GM06990 (cell line): ENCODE measurements around the gene VPS35.

Experiments
- DNase-seq: peaks from one replicate; pipeline ENCODE4 v3.0.0-alpha.2; 2011; ENCODE audit not compliant: insufficient read length; ENCODE audit errors: extremely low read depth
- H3K27me3 ChIP-seq: replicated peaks from 2 replicates; pipeline ENCODE4 v1.6.0; 2011; ENCODE audit warnings: low read length; ENCODE audit not compliant: control insufficient read depth, insufficient read depth
- H3K36me3 ChIP-seq: 2 replicates; pipeline ENCODE4 v1.5.1; 2011; ENCODE audit warnings: low read length; ENCODE audit not compliant: control insufficient read depth, insufficient read depth
- H3K4me3 ChIP-seq: replicated peaks from 2 replicates; pipeline ENCODE4 v1.5.1; 2011; ENCODE audit warnings: low read depth, mild to moderate bottlenecking, control low read depth, low read length
- TF ChIP-seq, protein P1 (sequence below): IDR thresholded peaks from 2 replicates; pipeline ENCODE4 v1.5.1; 2011; ENCODE audit warnings: low read length, control low read depth, mild to moderate bottlenecking, inconsistent platforms; ENCODE audit not compliant: insufficient read depth, poor library complexity, severe bottlenecking

The VPS35 gene

DNA sequence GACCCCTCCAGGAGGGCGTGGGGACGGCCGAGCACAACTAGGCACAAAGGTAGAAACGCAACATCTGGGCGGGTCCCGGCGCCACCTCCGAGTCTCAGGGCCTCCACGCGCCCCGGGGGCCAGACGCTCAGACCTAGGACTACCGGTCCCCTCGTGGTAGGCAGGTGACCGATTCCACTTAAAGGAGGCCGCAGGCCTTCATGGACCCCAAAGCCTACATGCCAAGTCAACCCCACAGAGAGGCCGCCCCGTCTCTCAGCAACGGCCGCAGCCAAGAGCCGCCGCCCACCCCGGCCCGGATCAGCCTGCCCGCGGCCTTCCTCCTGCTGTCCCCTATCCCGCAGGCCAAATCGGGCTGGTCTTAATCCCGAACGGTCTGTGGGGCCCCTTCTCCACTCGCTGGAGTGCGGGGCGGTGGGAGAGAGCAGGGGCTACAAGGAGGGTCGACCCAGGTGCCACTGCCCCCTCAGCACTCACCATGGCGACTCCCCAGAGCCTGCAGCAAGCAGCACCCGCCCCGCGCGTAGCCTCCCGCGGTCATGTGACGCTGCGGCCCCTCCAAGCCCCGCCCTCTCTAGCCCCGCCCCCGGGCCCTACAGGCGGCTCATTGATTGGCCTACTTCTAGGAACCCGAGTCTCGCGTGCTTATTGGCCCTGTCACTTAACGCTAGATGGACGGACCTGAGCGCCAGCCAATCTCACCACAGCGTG lies at the start of gene VPS35:
Gene VPS35 (minus strand): TSS at position 525 of the 711 bp plus-strand sequence. CDS start 45 bp downstream, at position 480.
- DNase-seq = peak; percentile 99
- Histone ChIP-seq H3K27me3 (no peaks in the 10 kb centered on the region), H3K36me3 (peaks cover 1% of the 10 kb centered on the region; the same call in 1 of the 2 replicates), H3K4me3 (peak within 1 kb of the TSS; percentile 95)
- TF ChIP-seq, protein P1, sequence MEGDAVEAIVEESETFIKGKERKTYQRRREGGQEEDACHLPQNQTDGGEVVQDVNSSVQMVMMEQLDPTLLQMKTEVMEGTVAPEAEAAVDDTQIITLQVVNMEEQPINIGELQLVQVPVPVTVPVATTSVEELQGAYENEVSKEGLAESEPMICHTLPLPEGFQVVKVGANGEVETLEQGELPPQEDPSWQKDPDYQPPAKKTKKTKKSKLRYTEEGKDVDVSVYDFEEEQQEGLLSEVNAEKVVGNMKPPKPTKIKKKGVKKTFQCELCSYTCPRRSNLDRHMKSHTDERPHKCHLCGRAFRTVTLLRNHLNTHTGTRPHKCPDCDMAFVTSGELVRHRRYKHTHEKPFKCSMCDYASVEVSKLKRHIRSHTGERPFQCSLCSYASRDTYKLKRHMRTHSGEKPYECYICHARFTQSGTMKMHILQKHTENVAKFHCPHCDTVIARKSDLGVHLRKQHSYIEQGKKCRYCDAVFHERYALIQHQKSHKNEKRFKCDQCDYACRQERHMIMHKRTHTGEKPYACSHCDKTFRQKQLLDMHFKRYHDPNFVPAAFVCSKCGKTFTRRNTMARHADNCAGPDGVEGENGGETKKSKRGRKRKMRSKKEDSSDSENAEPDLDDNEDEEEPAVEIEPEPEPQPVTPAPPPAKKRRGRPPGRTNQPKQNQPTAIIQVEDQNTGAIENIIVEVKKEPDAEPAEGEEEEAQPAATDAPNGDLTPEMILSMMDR = peak; percentile 58

DNA sequence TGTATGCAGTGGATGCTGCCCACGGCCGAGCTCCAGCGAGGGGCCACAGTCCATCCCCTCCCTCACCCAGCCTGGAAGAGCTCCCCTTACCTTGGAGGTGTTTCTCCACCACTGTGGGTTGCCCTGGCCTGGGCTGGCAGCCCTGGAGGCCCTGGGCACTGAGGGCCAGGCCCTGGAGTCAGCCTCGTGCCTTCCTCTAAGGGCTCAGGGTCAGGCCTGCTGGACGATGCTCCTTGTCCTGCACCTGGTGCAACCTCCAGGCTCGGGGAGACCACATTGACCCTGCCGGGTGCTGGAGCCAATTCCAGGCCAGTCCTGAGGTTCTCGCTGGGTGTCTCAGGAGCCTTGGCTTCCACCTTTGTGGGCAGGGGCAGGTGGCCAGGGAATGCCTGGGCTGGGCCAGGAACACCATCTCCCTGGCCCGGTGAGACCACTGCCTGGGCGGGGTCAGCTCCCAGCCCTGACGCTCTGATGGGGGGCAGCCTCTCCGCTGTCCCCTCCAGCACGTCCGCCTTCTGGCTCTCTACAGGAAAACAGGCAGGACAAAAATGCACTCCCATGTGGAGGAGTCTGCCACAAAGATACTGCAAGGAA lies 48.7 kb upstream of the VPS35 start:
- no peak overlapping the region for H3K4me3 ChIP-seq
- TF ChIP-seq, protein P1 = no peak
- no peaks in the 10 kb centered on the region for H3K27me3 ChIP-seq
- DNase-seq = no peak
- no peaks in the 10 kb centered on the region for H3K36me3 ChIP-seq

DNA sequence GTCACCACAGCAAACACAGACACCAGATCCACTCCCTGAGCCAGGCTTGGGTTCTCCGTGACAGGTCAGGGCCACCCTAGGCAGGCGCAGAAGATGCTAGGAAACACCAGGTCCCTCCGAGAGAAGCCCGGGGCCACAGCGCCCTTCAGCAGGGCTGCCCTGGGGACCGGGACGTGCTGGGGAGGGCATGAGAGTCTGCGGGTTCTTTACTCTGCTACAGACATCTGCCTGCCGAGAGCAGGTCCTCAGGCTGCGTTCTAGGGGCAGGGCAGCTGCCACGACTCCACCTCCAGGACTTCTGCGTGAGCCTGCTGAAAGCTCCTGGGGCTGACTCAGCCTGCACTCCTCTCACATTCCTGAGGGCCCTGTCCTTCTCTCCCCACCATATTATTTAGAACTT lies 47.7 kb upstream of the VPS35 start:
- TF ChIP-seq, protein P1 = no peak
- no peaks in the 10 kb centered on the region for H3K36me3 ChIP-seq
- no peak overlapping the region for H3K4me3 ChIP-seq
- H3K27me3 ChIP-seq = no peaks in the 10 kb centered on the region
- no peak for DNase-seq

DNA sequence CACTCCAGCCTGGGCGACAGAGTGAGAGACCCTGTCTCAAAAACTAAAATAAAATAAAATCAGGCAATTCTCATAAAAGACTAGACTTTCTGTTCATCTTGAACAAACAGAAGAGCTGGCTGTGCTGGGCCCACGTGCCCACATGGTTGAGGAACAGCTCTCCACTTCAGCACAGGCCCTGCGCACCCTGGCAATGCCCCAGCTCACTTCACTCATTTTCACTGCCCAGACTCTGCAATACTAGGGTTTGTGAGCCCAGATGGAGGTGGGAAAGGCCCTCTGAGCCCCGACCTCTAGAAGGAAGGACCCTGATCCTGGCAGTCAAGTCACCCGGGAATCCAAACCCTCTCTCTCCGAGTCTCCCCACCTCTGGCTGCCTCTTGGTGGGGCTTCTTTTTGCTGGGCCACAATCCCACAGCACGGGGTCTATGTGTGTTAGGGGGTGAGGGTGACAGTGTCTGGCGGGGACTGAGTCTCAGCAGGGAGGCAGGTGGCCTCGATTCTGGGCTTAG lies 44.4 kb upstream of the VPS35 start:
- H3K27me3 ChIP-seq = no peaks in the 10 kb centered on the region
- no peaks in the 10 kb centered on the region for H3K36me3 ChIP-seq
- no peak overlapping the region for H3K4me3 ChIP-seq
- DNase-seq = no peak
- TF ChIP-seq, protein P1 = no peak

DNA sequence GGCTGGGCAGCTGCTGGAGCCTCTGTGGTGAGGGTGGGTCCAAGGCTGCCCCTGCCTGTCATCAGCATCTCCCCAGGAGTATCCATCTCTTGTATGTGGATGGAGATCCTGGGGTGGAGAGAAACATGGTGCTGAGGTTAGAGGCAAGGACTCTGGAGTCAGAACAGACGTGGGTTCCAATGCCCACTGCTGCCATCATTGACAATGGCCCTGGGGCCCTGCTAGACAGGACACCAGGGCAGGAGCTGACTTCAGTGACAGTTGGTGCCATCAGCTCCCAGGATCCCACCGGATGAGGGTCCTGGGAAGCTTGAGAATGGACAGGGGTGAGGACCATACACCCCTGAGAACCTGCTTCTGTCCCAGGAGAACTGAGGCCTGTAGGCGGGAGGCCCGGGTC lies 43.6 kb upstream of the VPS35 start:
- TF ChIP-seq, protein P1 = no peak
- DNase-seq = no peak
- H3K36me3 ChIP-seq = no peaks in the 10 kb centered on the region
- H3K27me3 ChIP-seq = no peaks in the 10 kb centered on the region
- no peak overlapping the region for H3K4me3 ChIP-seq
